ENCODE measurements around the gene MAFG.
"Not testable (repeated sequence)": the region's sequence is repeated elsewhere in the genome, so short reads cannot be mapped to it uniquely, and the experiment has no call there.

DNA sequence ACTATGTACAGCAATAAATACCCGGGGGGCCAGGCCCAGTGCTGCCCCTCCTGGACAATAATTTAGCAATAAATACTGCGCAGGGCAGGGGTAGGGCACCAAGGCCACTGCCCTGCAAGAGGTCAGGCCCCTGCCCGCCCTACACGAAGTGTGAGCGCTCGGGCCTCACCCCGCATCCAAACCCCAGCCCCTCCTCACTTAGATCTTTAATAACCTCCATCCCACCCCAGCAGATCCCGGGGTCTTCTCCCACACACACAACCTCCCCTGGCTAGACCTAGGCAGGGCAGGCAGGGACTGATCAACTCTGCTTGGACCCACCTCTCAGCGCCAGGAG is 9.2 kb downstream of the MAFG start:
- TF ChIP-seq, protein P1, sequence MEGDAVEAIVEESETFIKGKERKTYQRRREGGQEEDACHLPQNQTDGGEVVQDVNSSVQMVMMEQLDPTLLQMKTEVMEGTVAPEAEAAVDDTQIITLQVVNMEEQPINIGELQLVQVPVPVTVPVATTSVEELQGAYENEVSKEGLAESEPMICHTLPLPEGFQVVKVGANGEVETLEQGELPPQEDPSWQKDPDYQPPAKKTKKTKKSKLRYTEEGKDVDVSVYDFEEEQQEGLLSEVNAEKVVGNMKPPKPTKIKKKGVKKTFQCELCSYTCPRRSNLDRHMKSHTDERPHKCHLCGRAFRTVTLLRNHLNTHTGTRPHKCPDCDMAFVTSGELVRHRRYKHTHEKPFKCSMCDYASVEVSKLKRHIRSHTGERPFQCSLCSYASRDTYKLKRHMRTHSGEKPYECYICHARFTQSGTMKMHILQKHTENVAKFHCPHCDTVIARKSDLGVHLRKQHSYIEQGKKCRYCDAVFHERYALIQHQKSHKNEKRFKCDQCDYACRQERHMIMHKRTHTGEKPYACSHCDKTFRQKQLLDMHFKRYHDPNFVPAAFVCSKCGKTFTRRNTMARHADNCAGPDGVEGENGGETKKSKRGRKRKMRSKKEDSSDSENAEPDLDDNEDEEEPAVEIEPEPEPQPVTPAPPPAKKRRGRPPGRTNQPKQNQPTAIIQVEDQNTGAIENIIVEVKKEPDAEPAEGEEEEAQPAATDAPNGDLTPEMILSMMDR (conservative IDR thresholded peaks at IDR 0.05 in 1 of 2, IDR thresholded peaks at IDR 0.05 in 1 of 2; ENCODE audit: low read depth in 1 of 2, low read length in 2 of 2): not testable (repeated sequence)
- TF ChIP-seq EZH2 (IDR thresholded peaks at IDR 0.05; ENCODE audit: low read length, missing control alignments): not testable (repeated sequence)

Measured in fibroblast of lung (primary cell).